ENCODE results near the gene REG3G. TPM values are rescaled to one million over a fixed set of nuclear protein-coding genes. Genes with fewer than 3 reads are reported as not detected.

The REG3G gene
- total RNA-seq: not detected

- ATAC-seq: no peak
- Mint-ChIP-seq H3K36me3 (ENCODE audit: low read depth) (no peaks in the 10 kb centered on the region), H3K9me3 (ENCODE audit: low read depth) (peaks cover 6% of the 10 kb centered on the region), H3K27ac (no peak within 1 kb of the TSS), H3K4me3 (no peak within 1 kb of the TSS), H3K27me3 (no peaks in the 10 kb centered on the region), H3K4me1 (no peaks in the 10 kb centered on the region)
- POLR2A ChIA-PET: no interaction called here
- CTCF ChIA-PET: no interaction called here
- intact Hi-C loops (cut with DNase I, micrococcal nuclease): no loop called here
- no peak for DNase-seq
Observed at GRCh38 chr2:79025421-79025820, at the start of gene REG3G. REG3G (plus strand) TSS chr2:79025702; CDS start chr2:79026094, 392 bp downstream.

DNA sequence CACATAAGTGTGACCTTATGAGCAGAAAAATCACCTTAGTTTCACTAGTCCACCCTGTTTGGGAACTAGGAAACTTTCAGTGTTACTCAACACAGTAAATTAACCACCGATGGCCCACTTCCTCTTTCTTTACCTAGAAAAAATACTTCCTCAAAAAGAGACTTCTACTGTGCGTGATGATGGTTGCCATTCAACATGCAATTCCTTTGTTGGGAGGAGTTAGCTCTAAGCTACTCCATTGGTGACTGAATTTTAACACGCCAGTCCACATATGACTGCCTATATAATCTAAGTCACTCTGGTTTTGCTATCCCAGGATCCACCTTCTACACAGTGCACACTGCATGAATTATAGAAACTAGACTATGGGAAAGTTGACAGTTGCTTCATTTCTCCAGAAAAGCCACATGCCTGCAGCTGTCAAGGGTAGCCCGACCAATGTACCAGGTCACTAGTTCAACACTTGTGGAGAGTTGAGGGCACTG lies 47.8 kb upstream of the REG3G start:
- DNase-seq (no peak), ATAC-seq (no peak)
- Mint-ChIP-seq H3K27me3 (peaks cover 2% of the 10 kb centered on the region), H3K4me3 (no peak overlapping the region), H3K4me1 (no peaks in the 10 kb centered on the region), H3K27ac (no peak overlapping the region), H3K36me3 (ENCODE audit: low read depth) (no peaks in the 10 kb centered on the region), H3K9me3 (ENCODE audit: low read depth) (peaks cover 5% of the 10 kb centered on the region)
- ChIA-PET CTCF (no interaction called here), POLR2A (no interaction called here)
- intact Hi-C loops (cut with DNase I, micrococcal nuclease): no loop called here

DNA sequence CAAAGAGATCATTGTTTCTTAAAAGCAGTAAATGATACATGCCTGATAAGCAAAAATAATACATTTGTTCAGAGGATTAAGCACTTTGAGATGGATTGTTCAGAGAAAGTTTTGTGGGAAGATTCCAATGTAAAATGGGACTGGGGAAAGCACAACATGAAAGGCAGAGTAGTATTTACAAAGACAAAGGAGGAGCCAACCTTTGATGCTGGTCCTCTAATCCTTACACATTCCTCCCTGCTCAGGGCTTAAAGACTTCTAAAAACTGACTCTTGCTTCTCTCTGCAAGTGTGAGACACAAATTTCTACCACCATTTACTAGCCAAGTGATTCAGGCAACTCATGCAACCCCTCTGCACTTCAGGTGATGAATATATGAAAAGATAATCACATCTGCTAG lies 47.2 kb upstream of the REG3G start:
- no peak overlapping the region for H3K27ac Mint-ChIP-seq
- no peaks in the 10 kb centered on the region for H3K36me3 Mint-ChIP-seq (ENCODE audit: low read depth)
- intact Hi-C loops (cut with DNase I, micrococcal nuclease): no loop called here
- peaks cover 2% of the 10 kb centered on the region for H3K27me3 Mint-ChIP-seq
- no peaks in the 10 kb centered on the region for H3K4me1 Mint-ChIP-seq
- peaks cover 5% of the 10 kb centered on the region for H3K9me3 Mint-ChIP-seq (ENCODE audit: low read depth)
- ATAC-seq (no peak), DNase-seq (no peak)
- ChIA-PET CTCF (no interaction called here), POLR2A (no interaction called here)
- no peak overlapping the region for H3K4me3 Mint-ChIP-seq

- H3K36me3 Mint-ChIP-seq (ENCODE audit: low read depth): no peaks in the 10 kb centered on the region
- ATAC-seq (no peak), DNase-seq (peak; percentile 55)
- H3K4me1 Mint-ChIP-seq: no peaks in the 10 kb centered on the region
- CTCF ChIA-PET: interaction anchor here (0.5 to 0.7 kb wide), 2 partner anchors 14 to 375 kb away, joined by 3 read pairs; no protein-coding TSS in a partner anchor
- H3K4me3 Mint-ChIP-seq: no peak overlapping the region
- H3K27ac Mint-ChIP-seq: no peak overlapping the region
- POLR2A ChIA-PET: no interaction called here
- peaks cover 5% of the 10 kb centered on the region for H3K9me3 Mint-ChIP-seq (ENCODE audit: low read depth)
- H3K27me3 Mint-ChIP-seq: peaks cover 2% of the 10 kb centered on the region
- intact Hi-C loops (cut with DNase I, micrococcal nuclease): no loop called here
Observed at GRCh38 chr2:78979380-78980151, 45.9 kb upstream of the REG3G start.

GRCh38 chr2:78980152-78980465 lies 45.4 kb upstream of the REG3G start:
- DNase-seq (no peak), ATAC-seq (no peak)
- H3K4me1 Mint-ChIP-seq: no peaks in the 10 kb centered on the region
- H3K27ac Mint-ChIP-seq: no peak overlapping the region
- H3K27me3 Mint-ChIP-seq: peaks cover 2% of the 10 kb centered on the region
- H3K9me3 Mint-ChIP-seq (ENCODE audit: low read depth): peaks cover 5% of the 10 kb centered on the region
- CTCF ChIA-PET: interaction anchor here (0.7 kb wide), 1 partner anchor 374 kb away, joined by 3 read pairs; no protein-coding TSS in a partner anchor
- POLR2A ChIA-PET: no interaction called here
- H3K36me3 Mint-ChIP-seq (ENCODE audit: low read depth): no peaks in the 10 kb centered on the region
- H3K4me3 Mint-ChIP-seq: no peak overlapping the region
- intact Hi-C loops (cut with DNase I, micrococcal nuclease): no loop called here

- Mint-ChIP-seq H3K4me3 (no peak overlapping the region), H3K27ac (no peak overlapping the region), H3K27me3 (peaks cover 2% of the 10 kb centered on the region), H3K36me3 (ENCODE audit: low read depth) (no peaks in the 10 kb centered on the region), H3K9me3 (ENCODE audit: low read depth) (peaks cover 5% of the 10 kb centered on the region), H3K4me1 (no peaks in the 10 kb centered on the region)
- no peak for DNase-seq
- CTCF ChIA-PET: interaction anchor here (1.2 kb wide), 1 partner anchor 9 kb away, joined by 3 read pairs; no protein-coding TSS in a partner anchor
- POLR2A ChIA-PET: no interaction called here
- intact Hi-C loops (cut with DNase I, micrococcal nuclease): no loop called here
- no peak for ATAC-seq
Observed at GRCh38 chr2:78980871-78981270, 44.6 kb upstream of the REG3G start.

DNA sequence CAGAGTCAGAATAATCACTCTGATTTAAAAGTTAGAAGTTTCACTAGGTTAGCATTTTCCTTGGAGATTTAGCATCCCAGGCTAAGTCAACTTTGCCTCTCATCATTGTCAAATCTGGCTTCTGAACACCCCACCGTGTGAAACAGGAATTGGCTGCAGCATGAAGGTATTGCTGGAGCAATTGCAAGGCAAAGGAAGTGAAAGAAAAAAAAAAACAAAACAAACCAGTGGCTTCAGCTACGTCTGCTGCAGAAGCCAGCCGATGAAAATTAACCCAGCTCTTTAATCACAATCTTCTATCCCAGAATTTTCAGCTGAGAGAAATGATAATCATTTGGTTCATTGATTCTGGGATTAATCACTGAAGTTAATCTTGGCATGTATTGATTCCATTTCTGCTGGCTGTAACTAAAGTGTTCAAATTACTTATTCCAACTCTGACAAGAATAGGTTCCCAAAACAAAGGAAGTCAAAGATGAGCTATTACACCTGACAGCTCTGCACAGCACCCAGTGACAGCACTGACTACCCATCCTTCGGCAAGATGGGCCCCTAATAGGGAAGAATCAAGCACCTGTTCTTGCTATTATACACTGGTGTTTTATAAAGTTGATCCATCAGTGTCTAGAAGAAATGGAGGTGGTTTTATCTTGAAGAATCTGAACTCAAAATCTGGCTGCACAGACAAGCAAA lies 42.7 kb upstream of the REG3G start:
- DNase-seq (no peak), ATAC-seq (no peak)
- ChIA-PET CTCF (no interaction called here), POLR2A (no interaction called here)
- no peak overlapping the region for H3K4me3 Mint-ChIP-seq
- peaks cover 2% of the 10 kb centered on the region for H3K27me3 Mint-ChIP-seq
- intact Hi-C loops (cut with DNase I, micrococcal nuclease): no loop called here
- H3K9me3 Mint-ChIP-seq (ENCODE audit: low read depth): peaks cover 5% of the 10 kb centered on the region
- no peak overlapping the region for H3K27ac Mint-ChIP-seq
- no peaks in the 10 kb centered on the region for H3K36me3 Mint-ChIP-seq (ENCODE audit: low read depth)
- no peaks in the 10 kb centered on the region for H3K4me1 Mint-ChIP-seq

GRCh38 chr2:78984386-78984785 lies 41.1 kb upstream of the REG3G start:
- Mint-ChIP-seq H3K9me3 (ENCODE audit: low read depth) (peaks cover 5% of the 10 kb centered on the region), H3K4me3 (no peak overlapping the region), H3K4me1 (no peaks in the 10 kb centered on the region), H3K27ac (no peak overlapping the region), H3K36me3 (ENCODE audit: low read depth) (no peaks in the 10 kb centered on the region), H3K27me3 (peaks cover 2% of the 10 kb centered on the region)
- intact Hi-C loops (cut with DNase I, micrococcal nuclease): no loop called here
- ATAC-seq: no peak
- DNase-seq: no peak
- ChIA-PET POLR2A (no interaction called here), CTCF (no interaction called here)

DNA sequence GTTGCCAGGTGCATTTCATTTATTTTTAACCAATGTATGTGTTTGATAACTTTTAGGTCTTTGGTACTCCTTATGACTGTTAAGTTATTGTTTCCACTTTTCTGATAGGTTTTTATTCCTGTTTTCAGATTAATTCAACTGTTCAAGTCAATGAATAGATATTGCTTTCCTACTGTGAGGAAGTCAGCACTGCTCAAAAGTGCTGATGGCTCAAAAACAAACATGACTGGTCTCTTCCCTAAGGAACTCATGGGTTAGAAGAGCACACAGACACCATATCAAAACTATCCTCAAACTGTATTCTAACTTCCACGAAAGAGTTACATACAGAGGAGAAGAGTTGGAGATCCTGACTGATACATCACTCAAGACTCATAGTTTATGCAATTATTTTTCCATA lies 39.9 kb upstream of the REG3G start:
- ChIA-PET POLR2A (no interaction called here), CTCF (no interaction called here)
- H3K4me3 Mint-ChIP-seq: no peak overlapping the region
- H3K36me3 Mint-ChIP-seq (ENCODE audit: low read depth): no peaks in the 10 kb centered on the region
- peaks cover 5% of the 10 kb centered on the region for H3K9me3 Mint-ChIP-seq (ENCODE audit: low read depth)
- peaks cover 2% of the 10 kb centered on the region for H3K27me3 Mint-ChIP-seq
- DNase-seq: no peak
- no peak for ATAC-seq
- intact Hi-C loops (cut with DNase I, micrococcal nuclease): no loop called here
- H3K27ac Mint-ChIP-seq: no peak overlapping the region
- no peaks in the 10 kb centered on the region for H3K4me1 Mint-ChIP-seq

- intact Hi-C loops (cut with DNase I, micrococcal nuclease): no loop called here
- ATAC-seq (no peak), DNase-seq (no peak)
- Mint-ChIP-seq H3K4me1 (no peaks in the 10 kb centered on the region), H3K9me3 (ENCODE audit: low read depth) (no peaks in the 10 kb centered on the region), H3K4me3 (no peak overlapping the region), H3K36me3 (ENCODE audit: low read depth) (no peaks in the 10 kb centered on the region), H3K27me3 (peaks cover 18% of the 10 kb centered on the region), H3K27ac (no peak overlapping the region)
- CTCF ChIA-PET: interaction anchor here (0.9 kb wide), 1 partner anchor 8 kb away, joined by 3 read pairs; no protein-coding TSS in a partner anchor
- POLR2A ChIA-PET: no interaction called here
Observed at GRCh38 chr2:78989051-78989450, 36.5 kb upstream of the REG3G start.

DNA sequence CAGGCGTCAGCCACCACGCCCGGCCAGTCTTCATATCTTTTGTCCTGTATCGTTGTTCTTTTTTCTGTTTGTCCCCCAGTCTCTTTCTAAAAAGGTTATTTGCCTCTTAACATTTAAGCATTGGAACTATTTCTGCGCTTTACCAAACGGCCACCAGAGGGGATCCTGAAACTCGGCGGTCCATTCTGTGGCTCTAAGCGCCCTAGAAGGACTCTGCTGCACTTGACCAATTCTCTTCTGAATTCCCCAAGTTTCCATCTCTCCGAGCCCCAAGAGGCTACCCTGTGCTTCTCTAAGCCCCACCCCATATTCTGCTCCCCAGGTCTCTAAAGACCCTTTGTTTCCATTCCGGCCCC lies 33.1 kb upstream of the REG3G start:
- ChIA-PET POLR2A (no interaction called here), CTCF (no interaction called here)
- H3K36me3 Mint-ChIP-seq (ENCODE audit: low read depth): no peaks in the 10 kb centered on the region
- no peak overlapping the region for H3K4me3 Mint-ChIP-seq
- intact Hi-C loops (cut with DNase I, micrococcal nuclease): loop anchor here in 1 of 2 experiments (10.0 kb wide), 1 partner anchor 318 kb away; no protein-coding TSS in a partner anchor
- no peak overlapping the region for H3K27ac Mint-ChIP-seq
- DNase-seq (no peak), ATAC-seq (no peak)
- H3K9me3 Mint-ChIP-seq (ENCODE audit: low read depth): no peaks in the 10 kb centered on the region
- peaks cover 26% of the 10 kb centered on the region for H3K27me3 Mint-ChIP-seq
- no peaks in the 10 kb centered on the region for H3K4me1 Mint-ChIP-seq

DNA sequence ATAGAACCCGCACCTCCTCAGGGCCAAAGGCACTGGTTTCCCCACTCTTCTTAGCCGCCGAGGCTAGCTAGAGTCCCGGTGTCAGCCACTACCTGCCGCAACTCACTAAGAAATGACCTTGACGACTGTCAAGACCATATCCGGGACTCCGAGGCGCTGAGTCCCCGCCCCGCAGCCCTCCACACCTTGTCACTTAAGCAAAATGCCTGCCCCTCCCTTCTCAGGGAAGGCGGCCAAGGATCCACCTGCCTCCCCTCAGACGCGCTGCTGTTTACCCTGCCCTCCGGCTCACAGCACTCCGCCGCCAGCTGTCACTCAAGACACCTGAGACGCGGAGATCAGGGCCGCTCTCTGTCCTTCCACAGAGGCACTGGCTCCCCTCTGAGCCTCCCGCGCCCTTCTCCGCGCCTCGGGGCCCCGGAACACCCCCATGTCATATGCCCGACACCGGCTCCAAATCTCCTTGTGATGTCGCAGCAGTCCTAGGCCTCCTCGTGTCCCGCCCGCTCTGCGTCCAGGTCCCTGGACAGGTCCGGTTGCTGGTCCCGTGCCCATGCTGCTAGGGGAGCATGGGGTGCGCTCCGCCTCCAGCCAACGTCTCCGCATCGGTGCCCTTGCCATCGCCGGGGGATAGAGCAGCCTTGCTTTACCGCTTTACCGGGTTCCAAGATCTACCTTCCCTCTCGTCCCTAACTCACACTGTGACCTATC lies 32.5 kb upstream of the REG3G start:
- CTCF ChIA-PET: no interaction called here
- Mint-ChIP-seq H3K36me3 (ENCODE audit: low read depth) (no peaks in the 10 kb centered on the region), H3K4me3 (no peak overlapping the region), H3K27me3 (peaks cover 26% of the 10 kb centered on the region), H3K9me3 (ENCODE audit: low read depth) (no peaks in the 10 kb centered on the region), H3K27ac (no peak overlapping the region), H3K4me1 (no peaks in the 10 kb centered on the region)
- ATAC-seq (no peak), DNase-seq (no peak)
- intact Hi-C loops (cut with DNase I, micrococcal nuclease): loop anchor here in 1 of 2 experiments (10.0 kb wide), 1 partner anchor 318 kb away; no protein-coding TSS in a partner anchor
- POLR2A ChIA-PET: no interaction called here
